ENCODE measurements around the gene COQ5. TPM values are rescaled to one million over a fixed set of nuclear protein-coding genes. Genes with fewer than 3 reads are reported as not detected.
A peak's percentile ranks its signal among the peaks of the same experiment; 100 is the strongest.

The COQ5 gene, protein sequence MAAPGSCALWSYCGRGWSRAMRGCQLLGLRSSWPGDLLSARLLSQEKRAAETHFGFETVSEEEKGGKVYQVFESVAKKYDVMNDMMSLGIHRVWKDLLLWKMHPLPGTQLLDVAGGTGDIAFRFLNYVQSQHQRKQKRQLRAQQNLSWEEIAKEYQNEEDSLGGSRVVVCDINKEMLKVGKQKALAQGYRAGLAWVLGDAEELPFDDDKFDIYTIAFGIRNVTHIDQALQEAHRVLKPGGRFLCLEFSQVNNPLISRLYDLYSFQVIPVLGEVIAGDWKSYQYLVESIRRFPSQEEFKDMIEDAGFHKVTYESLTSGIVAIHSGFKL
- total RNA-seq: 10 to 100 TPM; 19.3 to 27.6 (median 22.6) TPM

DNA sequence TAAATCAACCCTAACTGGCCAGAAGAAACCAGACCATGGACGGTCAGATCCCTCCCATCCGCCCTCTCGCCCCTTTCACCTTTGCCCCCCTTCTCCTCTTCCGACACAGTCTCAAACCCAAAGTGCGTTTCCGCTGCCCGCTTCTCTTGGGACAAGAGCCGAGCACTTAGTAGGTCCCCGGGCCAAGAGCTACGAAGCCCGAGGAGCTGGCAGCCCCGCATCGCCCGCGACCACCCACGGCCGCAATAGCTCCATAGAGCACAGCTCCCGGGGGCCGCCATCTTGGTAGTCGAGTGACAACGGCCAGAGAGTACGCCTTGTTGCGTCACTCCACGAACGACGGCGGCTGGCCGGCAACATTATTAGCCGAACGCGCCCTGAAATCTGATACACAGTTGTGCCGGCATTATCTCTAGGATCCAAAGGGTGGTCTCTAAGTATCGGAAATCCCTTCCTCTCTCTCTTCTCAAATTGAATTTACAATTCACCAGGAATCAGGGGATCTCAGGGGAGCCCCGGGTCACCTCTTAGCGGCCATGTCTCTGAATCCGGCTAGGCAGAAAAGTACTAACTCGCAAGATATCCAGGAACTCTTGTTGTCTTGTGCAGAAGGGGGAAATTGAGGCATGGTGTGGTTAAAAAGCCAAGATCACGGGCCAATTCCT is at the start of gene COQ5:
Gene COQ5 (minus strand): TSS at position 298 of the 665 bp plus-strand sequence. CDS start 17 bp downstream, at position 281.
- ATAC-seq: peak; percentile 95
- WGBS, 2 donors (ENCODE audit: low coverage in 1 of 2): 0 to 1% methylated on average over 1 to 18 of the region's 38 CpGs
- Histone ChIP-seq H3K9me3 (no peaks in the 10 kb centered on the region), H3K4me3 (peak within 1 kb of the TSS; percentile 71 to 91), H3K36me3 (peaks cover 0 to 15% of the 10 kb centered on the region in 2 donors), H3K4me1 (peaks cover 0 to 19% (median 0%) of the 10 kb centered on the region in 3 donors), H3K27ac (peak within 1 kb of the TSS; percentile 85 to 96 (median 92)), H3K27me3 (no peaks in the 10 kb centered on the region)
- TF ChIP-seq POLR2AphosphoS5 (IDR thresholded peaks at IDR 0.05) (peak; percentile 84), POLR2A (IDR thresholded peaks at IDR 0.05) (peak in 1 of 2 donors; percentile 25), CTCF (IDR thresholded peaks at IDR 0.05) (peak in 1 of 4 experiments; percentile 8), EP300 (IDR thresholded peaks at IDR 0.05) (no peak)

- H3K27me3 ChIP-seq: no peaks in the 10 kb centered on the region
- 72% methylated on average over 2 of the region's 2 CpGs; no CpG with 5 or more reads in 1 of the 2 donors for WGBS, 2 donors (ENCODE audit: low coverage in 1 of 2)
- no peak for ATAC-seq
- no peak overlapping the region for H3K4me3 ChIP-seq
- TF ChIP-seq EP300 (IDR thresholded peaks at IDR 0.05) (no peak), CTCF (IDR thresholded peaks at IDR 0.05) (no peak), POLR2A (IDR thresholded peaks at IDR 0.05) (no peak), POLR2AphosphoS5 (IDR thresholded peaks at IDR 0.05) (no peak)
- no peak overlapping the region for H3K27ac ChIP-seq
- no peaks in the 10 kb centered on the region for H3K9me3 ChIP-seq
- H3K36me3 ChIP-seq: peaks cover 4 to 100% of the 10 kb centered on the region in 2 donors
- H3K4me1 ChIP-seq: no peaks in the 10 kb centered on the region
Observed at GRCh38 chr12:120574106-120574505, 45.1 kb upstream of the COQ5 start.

- Histone ChIP-seq H3K4me3 (no peak overlapping the region), H3K36me3 (peaks cover 4 to 100% of the 10 kb centered on the region in 2 donors), H3K4me1 (no peaks in the 10 kb centered on the region), H3K27me3 (no peaks in the 10 kb centered on the region), H3K27ac (no peak overlapping the region), H3K9me3 (no peaks in the 10 kb centered on the region)
- no peak for ATAC-seq
- TF ChIP-seq CTCF (IDR thresholded peaks at IDR 0.05): no peak
- no peak for TF ChIP-seq POLR2AphosphoS5 (IDR thresholded peaks at IDR 0.05)
- no peak for TF ChIP-seq EP300 (IDR thresholded peaks at IDR 0.05)
- no peak for TF ChIP-seq POLR2A (IDR thresholded peaks at IDR 0.05)
- WGBS, 2 donors (ENCODE audit: low coverage in 1 of 2): 65 to 73% methylated on average over 4 to 6 of the region's 6 CpGs
Observed at GRCh38 chr12:120573560-120573959, 44.6 kb upstream of the COQ5 start.

DNA sequence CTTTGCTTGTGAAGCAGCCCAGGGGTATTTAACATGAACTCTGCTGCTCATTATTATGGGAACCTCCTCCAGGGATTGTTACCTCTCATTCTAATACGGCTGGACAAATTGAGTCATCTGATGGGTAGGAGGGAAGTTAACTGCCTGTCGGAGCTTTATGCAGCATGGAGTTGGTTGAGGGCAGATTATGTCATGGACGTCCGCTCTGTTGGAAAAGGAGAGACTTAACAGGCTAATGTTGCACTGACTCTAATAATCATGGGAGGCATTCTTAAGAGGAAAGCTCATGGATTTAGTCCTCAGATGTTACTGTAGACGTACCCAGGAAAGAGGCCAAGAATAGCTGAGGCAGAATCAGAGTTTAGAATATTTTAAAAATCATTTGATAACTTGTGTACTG is 42.3 kb upstream of the COQ5 start:
- 27 to 48% methylated on average over 5 of the region's 5 CpGs for WGBS, 2 donors (ENCODE audit: low coverage in 1 of 2)
- TF ChIP-seq POLR2A (IDR thresholded peaks at IDR 0.05) (no peak), CTCF (IDR thresholded peaks at IDR 0.05) (no peak), POLR2AphosphoS5 (IDR thresholded peaks at IDR 0.05) (no peak), EP300 (IDR thresholded peaks at IDR 0.05) (no peak)
- no peak overlapping the region for H3K27ac ChIP-seq
- H3K4me1 ChIP-seq: no peaks in the 10 kb centered on the region
- ATAC-seq: no peak
- H3K9me3 ChIP-seq: no peaks in the 10 kb centered on the region
- H3K27me3 ChIP-seq: no peaks in the 10 kb centered on the region
- peaks cover 8 to 100% of the 10 kb centered on the region in 2 donors for H3K36me3 ChIP-seq
- H3K4me3 ChIP-seq: no peak overlapping the region

All from gastroesophageal sphincter (tissue), 4 donors.